Calu3 (cell line): ENCODE measurements around the gene PNKP. TPM values are rescaled to one million over a fixed set of nuclear protein-coding genes. Genes with fewer than 3 reads are reported as not detected.
A peak's percentile ranks its signal among the peaks of the same experiment; 100 is the strongest.

ENCODE experiments used
- BruUV-seq: library from RNA; stranded (reverse); fragments of 400-500 nt; replicated peaks from 2 replicates; lab custom pipeline; 2021; lab: Mats Ljungman, UMichigan
- CTCF ChIA-PET: fragments of 300-600 bp; sonication (Branson Sonifier 250); formaldehyde crosslinking; loops from one replicate; lab custom pipeline; 2022; ENCODE audit warnings: antibody characterized with exemption; lab: Charles Lee
- DNase-seq: peaks from one replicate; pipeline ENCODE4 v3.0.0; 2022
- H3K27ac Mint-ChIP-seq: one replicate; pipeline ENCODE4 v1.8.0; 2022; ENCODE audit warnings: mixed read lengths; ENCODE audit not compliant: unreplicated experiment
- H3K27me3 Mint-ChIP-seq: one replicate; pipeline ENCODE4 v1.8.0; 2022; ENCODE audit warnings: mixed read lengths; ENCODE audit not compliant: unreplicated experiment
- H3K36me3 Mint-ChIP-seq: one replicate; pipeline ENCODE4 v1.8.0; 2022; ENCODE audit warnings: mild to moderate bottlenecking, moderate library complexity, mixed read lengths; ENCODE audit not compliant: insufficient read depth, unreplicated experiment
- H3K4me1 Mint-ChIP-seq: one replicate; pipeline ENCODE4 v1.8.0; 2022; ENCODE audit warnings: mild to moderate bottlenecking, low read depth, mixed read lengths; ENCODE audit not compliant: unreplicated experiment
- H3K4me3 Mint-ChIP-seq: one replicate; pipeline ENCODE4 v1.8.0; 2022; ENCODE audit warnings: mild to moderate bottlenecking, low read depth, moderate library complexity, mixed read lengths; ENCODE audit not compliant: unreplicated experiment
- H3K9me3 Mint-ChIP-seq: one replicate; pipeline ENCODE4 v1.8.0; 2022; ENCODE audit warnings: low read depth, mixed read lengths; ENCODE audit not compliant: unreplicated experiment
- intact Hi-C: fragments of 100-400 bp; cut with micrococcal nuclease; formaldehyde crosslinking; loops from one replicate; pipeline ENCODE4 v1.10.0; 2022; ENCODE audit not compliant: unreplicated experiment
- total RNA-seq: library from RNA; stranded (reverse); gene quantifications from 2 replicates; pipeline ENCODE4 v1.2.3, GENCODE V29; 2022
- TF ChIP-seq, protein P1 (sequence below): fragments of 200-600 bp; IDR thresholded peaks from one replicate; pipeline ENCODE4 v1.8.0; 2022; ENCODE audit warnings: antibody characterized with exemption; ENCODE audit not compliant: unreplicated experiment

PNKP gene
- total RNA-seq, 1 experiment from 2014 or later, result 189 TPM

DNA sequence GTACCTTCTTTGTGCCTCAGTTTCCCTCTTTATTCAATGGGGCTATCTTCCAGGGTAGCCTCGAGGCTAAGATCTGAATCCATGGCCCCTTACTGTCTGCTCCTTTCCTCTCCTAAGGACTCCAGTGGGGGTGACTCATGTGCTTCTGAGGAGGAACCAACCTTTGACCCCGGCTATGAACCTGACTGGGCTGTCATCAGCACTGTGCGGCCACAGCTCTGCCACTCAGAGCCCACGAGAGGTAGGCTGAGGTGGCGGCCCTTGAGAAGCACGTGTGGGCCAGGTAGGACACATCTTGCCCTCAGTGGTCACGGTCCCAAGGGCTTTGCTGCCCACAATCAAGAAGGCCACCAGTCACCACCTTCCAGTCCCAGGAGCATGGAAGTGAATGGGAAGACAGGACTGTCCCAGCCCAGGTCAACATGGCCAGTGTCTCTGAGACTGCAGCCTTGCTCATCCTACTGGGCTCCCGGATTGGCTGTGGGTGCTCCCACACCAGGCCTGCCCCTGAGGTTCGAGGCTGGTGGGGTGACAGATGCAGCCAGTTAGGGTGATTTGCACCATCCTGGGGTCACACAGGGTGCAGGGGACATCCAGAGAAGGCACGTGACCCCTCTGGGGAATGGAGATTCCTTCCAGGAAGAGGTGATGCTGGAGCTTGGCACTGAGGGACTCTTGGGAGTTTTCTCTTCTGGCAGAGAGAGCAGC lies 12.9 kb upstream of the PNKP start:
- H3K36me3 Mint-ChIP-seq, result no peaks in the 10 kb centered on the region
- BruUV-seq, result no TSS peak
- H3K4me3 Mint-ChIP-seq, result no peak overlapping the region
- CTCF ChIA-PET, result no interaction called here
- TF ChIP-seq, protein P1, sequence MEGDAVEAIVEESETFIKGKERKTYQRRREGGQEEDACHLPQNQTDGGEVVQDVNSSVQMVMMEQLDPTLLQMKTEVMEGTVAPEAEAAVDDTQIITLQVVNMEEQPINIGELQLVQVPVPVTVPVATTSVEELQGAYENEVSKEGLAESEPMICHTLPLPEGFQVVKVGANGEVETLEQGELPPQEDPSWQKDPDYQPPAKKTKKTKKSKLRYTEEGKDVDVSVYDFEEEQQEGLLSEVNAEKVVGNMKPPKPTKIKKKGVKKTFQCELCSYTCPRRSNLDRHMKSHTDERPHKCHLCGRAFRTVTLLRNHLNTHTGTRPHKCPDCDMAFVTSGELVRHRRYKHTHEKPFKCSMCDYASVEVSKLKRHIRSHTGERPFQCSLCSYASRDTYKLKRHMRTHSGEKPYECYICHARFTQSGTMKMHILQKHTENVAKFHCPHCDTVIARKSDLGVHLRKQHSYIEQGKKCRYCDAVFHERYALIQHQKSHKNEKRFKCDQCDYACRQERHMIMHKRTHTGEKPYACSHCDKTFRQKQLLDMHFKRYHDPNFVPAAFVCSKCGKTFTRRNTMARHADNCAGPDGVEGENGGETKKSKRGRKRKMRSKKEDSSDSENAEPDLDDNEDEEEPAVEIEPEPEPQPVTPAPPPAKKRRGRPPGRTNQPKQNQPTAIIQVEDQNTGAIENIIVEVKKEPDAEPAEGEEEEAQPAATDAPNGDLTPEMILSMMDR, result no peak
- H3K4me1 Mint-ChIP-seq, result peaks cover 17% of the 10 kb centered on the region
- intact Hi-C loops, result no loop called here
- H3K9me3 Mint-ChIP-seq, result no peaks in the 10 kb centered on the region
- H3K27me3 Mint-ChIP-seq, result no peaks in the 10 kb centered on the region
- no peak for DNase-seq
- H3K27ac Mint-ChIP-seq, result no peak overlapping the region

DNA sequence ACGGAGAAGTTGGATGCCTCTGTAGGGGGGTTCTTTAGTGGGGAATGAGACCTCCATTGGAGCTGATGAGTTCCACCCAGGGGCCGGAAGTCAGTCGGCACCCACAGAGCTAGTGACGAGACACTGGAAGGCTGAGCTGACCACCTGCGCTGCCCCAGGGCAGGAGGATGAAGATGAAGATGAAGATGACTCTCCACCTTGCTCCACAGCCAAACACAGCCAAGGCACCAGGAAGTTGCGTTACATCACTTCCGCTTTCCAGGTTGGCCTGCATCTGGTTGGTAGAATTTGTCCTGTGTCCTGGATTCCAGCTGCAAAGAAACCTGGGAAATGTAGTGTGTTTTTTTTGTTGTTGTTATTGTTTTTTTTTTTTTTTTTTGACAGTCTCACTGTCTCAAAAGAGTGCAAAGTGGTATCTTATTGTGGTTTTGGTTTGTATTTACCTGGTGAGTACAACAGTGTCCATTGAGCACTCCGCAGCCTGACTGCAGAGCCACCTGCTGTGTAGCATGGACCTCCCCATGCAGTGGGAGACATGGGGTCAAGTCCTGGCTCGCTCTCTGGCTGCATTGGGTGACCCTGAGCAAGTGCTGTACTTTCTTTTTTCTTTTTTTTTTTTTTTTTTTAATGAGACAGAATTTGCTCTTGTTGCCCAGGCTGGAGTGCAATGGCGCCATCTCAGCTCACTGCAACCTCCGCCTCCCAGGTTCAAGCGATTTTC lies 12.0 kb upstream of the PNKP start:
- H3K4me3 Mint-ChIP-seq, result no peak overlapping the region
- no peak for DNase-seq
- no peaks in the 10 kb centered on the region for H3K27me3 Mint-ChIP-seq
- CTCF ChIA-PET, result interaction anchor here (1.4 kb wide), 1 partner anchor 10 kb away, joined by 3 read pairs; no protein-coding TSS in a partner anchor
- no TSS peak for BruUV-seq
- no peaks in the 10 kb centered on the region for H3K9me3 Mint-ChIP-seq
- no peak overlapping the region for H3K27ac Mint-ChIP-seq
- TF ChIP-seq, protein P1, result no peak
- no peaks in the 10 kb centered on the region for H3K36me3 Mint-ChIP-seq
- H3K4me1 Mint-ChIP-seq, result peaks cover 17% of the 10 kb centered on the region
- intact Hi-C loops, result no loop called here

DNA sequence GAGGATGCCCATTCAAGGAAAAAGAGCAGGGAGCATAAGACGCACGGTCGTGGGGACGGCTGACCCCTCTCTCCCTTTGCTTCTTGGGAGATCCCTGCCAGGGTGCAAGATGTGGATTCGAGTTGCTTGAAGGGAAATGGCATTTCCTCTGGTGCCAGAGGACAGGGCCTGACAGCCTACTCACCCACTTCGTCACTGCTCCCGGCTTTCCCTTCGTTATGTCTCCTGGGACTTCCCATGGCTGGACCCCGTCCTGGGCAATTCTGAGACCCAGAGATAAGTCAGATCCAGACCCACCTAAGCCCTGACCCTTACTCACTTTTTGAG lies 11.3 kb upstream of the PNKP start:
- intact Hi-C loops, result no loop called here
- Mint-ChIP-seq H3K27ac (no peak overlapping the region), H3K9me3 (no peaks in the 10 kb centered on the region), H3K27me3 (no peaks in the 10 kb centered on the region), H3K4me1 (peaks cover 17% of the 10 kb centered on the region), H3K4me3 (no peak overlapping the region), H3K36me3 (no peaks in the 10 kb centered on the region)
- BruUV-seq, result no TSS peak
- TF ChIP-seq, protein P1, result no peak
- CTCF ChIA-PET, result interaction anchor here (1.4 kb wide), 1 partner anchor 9 kb away, joined by 3 read pairs; no protein-coding TSS in a partner anchor
- DNase-seq, result no peak

DNA sequence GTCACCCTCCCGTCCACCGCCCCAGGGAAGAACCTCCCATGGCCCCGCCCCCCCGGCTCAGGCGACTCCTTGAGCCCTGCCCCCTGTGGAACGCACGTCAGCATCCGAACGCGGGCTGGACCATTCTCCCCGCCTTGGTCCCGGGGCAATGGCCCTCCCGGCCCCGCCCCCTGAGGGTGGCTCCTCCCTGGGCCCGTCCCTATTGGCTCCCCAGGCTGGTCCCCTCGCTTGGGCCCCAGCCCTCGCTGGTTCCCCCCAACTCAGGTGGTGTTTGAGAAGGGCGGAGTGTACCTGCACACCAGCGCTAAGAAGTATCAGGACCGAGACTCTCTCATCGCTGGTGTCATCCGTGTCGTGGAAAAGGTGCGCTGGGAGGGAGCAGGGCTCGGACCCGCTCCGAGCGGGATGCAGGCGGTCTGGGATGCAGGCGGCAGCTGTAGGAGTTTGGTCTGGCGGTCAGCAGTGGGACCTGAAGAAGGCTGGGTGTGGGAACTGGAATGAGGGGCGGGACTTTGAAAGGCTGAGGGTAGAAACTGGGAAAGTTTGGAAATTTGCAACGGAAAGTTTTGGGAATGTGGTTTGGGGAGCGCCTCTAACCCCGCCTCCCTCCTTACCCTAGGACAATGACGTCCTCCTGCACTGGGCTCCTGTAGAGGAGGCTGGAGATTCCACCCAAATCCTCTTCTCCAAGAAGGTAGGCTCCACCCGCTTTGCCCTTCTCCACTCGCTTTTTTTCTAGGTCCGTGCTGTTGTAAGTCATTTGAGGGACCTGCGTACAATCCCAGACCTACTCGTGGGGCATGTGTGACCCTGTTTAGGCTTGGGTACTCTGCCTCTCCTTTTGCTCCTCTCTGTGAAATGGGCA lies 10.7 kb upstream of the PNKP start:
- Mint-ChIP-seq H3K9me3 (no peaks in the 10 kb centered on the region), H3K36me3 (no peaks in the 10 kb centered on the region), H3K4me3 (no peak overlapping the region), H3K4me1 (peaks cover 17% of the 10 kb centered on the region), H3K27ac (no peak overlapping the region), H3K27me3 (no peaks in the 10 kb centered on the region)
- TF ChIP-seq, protein P1, result no peak
- peak; percentile 100 for DNase-seq
- CTCF ChIA-PET, result interaction anchor here (1.4 kb wide), 1 partner anchor 9 kb away, joined by 3 read pairs; no protein-coding TSS in a partner anchor
- BruUV-seq, result no TSS peak
- intact Hi-C loops, result no loop called here
